OCI-LY3 (cell line): ENCODE measurements around the gene TEX29.

ENCODE experiments used
- H2AFZ ChIP-seq: fragments of 200-600, 300-600 bp; shearing (Covaris generic); 2 replicates; pipeline ENCODE4 v1.6.0; 2014; ENCODE audit warnings: antibody characterized with exemption, low read depth, low read length
- H3K27ac ChIP-seq: fragments of 200-600, 300-600 bp; sonication (generic); 2 replicates; pipeline ENCODE4 v1.5.1; 2014; ENCODE audit warnings: mild to moderate bottlenecking, low read length, moderate library complexity, mixed read lengths
- H3K27me3 ChIP-seq: fragments of 200-600, 300-600 bp; sonication (generic); 2 replicates; pipeline ENCODE4 v1.6.1; 2014; ENCODE audit warnings: low read depth, low read length, mixed read lengths
- H3K36me3 ChIP-seq: fragments of 200-600, 300-600 bp; sonication (generic); replicated peaks from 2 replicates; pipeline ENCODE3; 2014; ENCODE audit warnings: low read depth, low read length, mixed read lengths
- H3K4me1 ChIP-seq: fragments of 300-600, 200-600 bp; sonication (generic); 2 replicates; pipeline ENCODE4 v1.6.1; 2014; ENCODE audit warnings: low read length, mixed read lengths
- H3K4me2 ChIP-seq: fragments of 200-600, 300-600 bp; sonication (generic); 2 replicates; pipeline ENCODE4 v1.6.1; 2014; ENCODE audit warnings: low read length, mixed read lengths
- H3K4me3 ChIP-seq: fragments of 300-600, 200-600 bp; sonication (generic); 2 replicates; pipeline ENCODE4 v1.5.1; 2014; ENCODE audit warnings: antibody characterized with exemption, mild to moderate bottlenecking, low read length, moderate library complexity
- H3K79me2 ChIP-seq: fragments of 300-600, 200-600 bp; shearing (Covaris generic); 2 replicates; pipeline ENCODE4 v1.6.1; 2014; ENCODE audit warnings: mild to moderate bottlenecking, low read length, mixed read lengths
- H3K9ac ChIP-seq: fragments of 300-600, 200-600 bp; shearing (Covaris generic); 2 replicates; pipeline ENCODE4 v1.6.0; 2014; ENCODE audit warnings: mild to moderate bottlenecking, low read length, moderate library complexity
- H3K9me3 ChIP-seq: fragments of 200-600, 300-600 bp; shearing (Covaris generic); 2 replicates; pipeline ENCODE4 v1.6.1; 2014; ENCODE audit warnings: low read length, mixed read lengths; ENCODE audit not compliant: insufficient read depth
- H4K20me1 ChIP-seq: fragments of 200-600, 300-600 bp; sonication (generic); 2 replicates; pipeline ENCODE4 v1.6.1; 2016; ENCODE audit warnings: low read length, mixed read lengths; ENCODE audit not compliant: insufficient read depth
- EZH2phosphoT487 ChIP-seq: fragments of 200-600 bp; shearing (Covaris generic); IDR thresholded peaks from 2 replicates; pipeline ENCODE4 v1.6.1; 2018; ENCODE audit warnings: antibody characterized with exemption, mixed run types, low read depth
- TF ChIP-seq, protein P1 (sequence below): fragments of 200-600, 300-600 bp; sonication (generic); IDR thresholded peaks from 2 replicates; pipeline ENCODE4 v1.5.1; 2014; ENCODE audit warnings: antibody characterized with exemption, low read length, low read depth

Gene TEX29

DNA sequence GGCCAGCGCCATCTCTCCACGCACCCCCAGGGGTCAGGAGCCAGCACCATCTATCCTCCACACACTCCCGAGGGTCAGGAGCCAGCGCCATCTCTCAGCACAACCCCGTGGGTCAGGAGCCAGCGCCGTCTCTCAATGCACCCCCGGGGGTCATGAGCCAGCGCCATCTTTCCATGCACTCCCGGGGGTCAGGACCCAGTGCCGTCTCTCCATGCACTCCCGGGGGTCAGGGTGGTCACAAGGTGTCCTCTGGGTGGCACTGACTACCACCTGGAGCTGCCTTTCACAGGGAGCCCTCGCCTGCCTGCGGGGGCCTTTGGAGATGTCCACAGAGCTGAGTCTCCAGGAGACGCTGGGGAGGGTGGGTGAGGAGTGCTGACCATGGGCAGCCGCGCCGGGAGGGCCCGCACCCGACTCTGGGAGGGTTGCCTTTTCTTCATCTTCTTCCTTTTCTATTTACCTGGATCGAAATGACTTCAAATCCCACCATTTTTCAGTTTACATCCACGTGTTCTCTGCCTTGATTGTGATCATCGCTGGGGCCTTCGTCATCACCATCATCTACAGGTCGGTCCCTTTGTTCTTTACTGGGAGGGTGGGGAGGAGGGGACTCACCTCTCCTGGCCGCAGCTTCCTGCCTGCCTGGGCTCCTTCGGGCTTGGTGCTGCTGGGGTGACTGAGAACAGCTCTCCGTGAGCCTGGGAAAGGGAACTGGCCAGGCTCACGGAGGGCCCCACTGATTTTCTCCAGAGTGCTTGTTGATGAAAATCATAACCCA is 19.1 kb downstream of the TEX29 start:
- no peaks in the 10 kb centered on the region for H3K4me1 ChIP-seq
- no peaks in the 10 kb centered on the region for H4K20me1 ChIP-seq
- no peaks in the 10 kb centered on the region for H3K36me3 ChIP-seq
- no peaks in the 10 kb centered on the region for H3K27me3 ChIP-seq
- H3K9me3 ChIP-seq = no peaks in the 10 kb centered on the region
- H3K4me3 ChIP-seq = no peak overlapping the region
- H3K4me2 ChIP-seq = no peak overlapping the region
- H3K27ac ChIP-seq = no peak overlapping the region
- H3K9ac ChIP-seq = no peak overlapping the region
- H3K79me2 ChIP-seq = no peaks in the 10 kb centered on the region
- no peak for TF ChIP-seq EZH2phosphoT487
- TF ChIP-seq, protein P1, sequence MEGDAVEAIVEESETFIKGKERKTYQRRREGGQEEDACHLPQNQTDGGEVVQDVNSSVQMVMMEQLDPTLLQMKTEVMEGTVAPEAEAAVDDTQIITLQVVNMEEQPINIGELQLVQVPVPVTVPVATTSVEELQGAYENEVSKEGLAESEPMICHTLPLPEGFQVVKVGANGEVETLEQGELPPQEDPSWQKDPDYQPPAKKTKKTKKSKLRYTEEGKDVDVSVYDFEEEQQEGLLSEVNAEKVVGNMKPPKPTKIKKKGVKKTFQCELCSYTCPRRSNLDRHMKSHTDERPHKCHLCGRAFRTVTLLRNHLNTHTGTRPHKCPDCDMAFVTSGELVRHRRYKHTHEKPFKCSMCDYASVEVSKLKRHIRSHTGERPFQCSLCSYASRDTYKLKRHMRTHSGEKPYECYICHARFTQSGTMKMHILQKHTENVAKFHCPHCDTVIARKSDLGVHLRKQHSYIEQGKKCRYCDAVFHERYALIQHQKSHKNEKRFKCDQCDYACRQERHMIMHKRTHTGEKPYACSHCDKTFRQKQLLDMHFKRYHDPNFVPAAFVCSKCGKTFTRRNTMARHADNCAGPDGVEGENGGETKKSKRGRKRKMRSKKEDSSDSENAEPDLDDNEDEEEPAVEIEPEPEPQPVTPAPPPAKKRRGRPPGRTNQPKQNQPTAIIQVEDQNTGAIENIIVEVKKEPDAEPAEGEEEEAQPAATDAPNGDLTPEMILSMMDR = no peak
- no peak overlapping the region for H2AFZ ChIP-seq

DNA sequence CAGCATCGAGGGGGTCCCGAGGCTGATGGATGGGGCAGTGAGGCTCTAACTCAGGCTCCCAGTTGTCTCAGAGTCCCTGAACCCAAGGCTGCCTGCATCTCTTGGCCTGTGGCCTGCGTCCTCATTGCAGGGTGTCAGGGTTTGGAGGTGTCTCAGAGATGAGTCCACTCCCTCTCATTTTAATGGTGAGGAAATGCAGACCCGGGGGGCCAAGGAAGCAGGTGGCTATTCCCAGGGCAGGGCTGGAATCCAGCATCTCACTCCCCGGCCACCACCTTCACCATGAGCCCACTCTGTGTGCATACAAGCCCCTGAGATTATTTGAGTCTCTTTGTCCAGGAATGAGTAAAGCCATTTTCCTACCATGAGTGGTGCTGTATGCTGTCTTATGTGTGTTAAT is 21.4 kb downstream of the TEX29 start:
- TF ChIP-seq, protein P1 = no peak
- no peak for TF ChIP-seq EZH2phosphoT487
- Histone ChIP-seq H3K27ac (no peak overlapping the region), H3K4me3 (no peak overlapping the region), H3K4me2 (no peak overlapping the region), H3K9ac (no peak overlapping the region), H3K27me3 (no peaks in the 10 kb centered on the region), H4K20me1 (no peaks in the 10 kb centered on the region), H3K79me2 (no peaks in the 10 kb centered on the region), H3K4me1 (no peaks in the 10 kb centered on the region), H3K9me3 (no peaks in the 10 kb centered on the region), H2AFZ (no peak overlapping the region), H3K36me3 (no peaks in the 10 kb centered on the region)

DNA sequence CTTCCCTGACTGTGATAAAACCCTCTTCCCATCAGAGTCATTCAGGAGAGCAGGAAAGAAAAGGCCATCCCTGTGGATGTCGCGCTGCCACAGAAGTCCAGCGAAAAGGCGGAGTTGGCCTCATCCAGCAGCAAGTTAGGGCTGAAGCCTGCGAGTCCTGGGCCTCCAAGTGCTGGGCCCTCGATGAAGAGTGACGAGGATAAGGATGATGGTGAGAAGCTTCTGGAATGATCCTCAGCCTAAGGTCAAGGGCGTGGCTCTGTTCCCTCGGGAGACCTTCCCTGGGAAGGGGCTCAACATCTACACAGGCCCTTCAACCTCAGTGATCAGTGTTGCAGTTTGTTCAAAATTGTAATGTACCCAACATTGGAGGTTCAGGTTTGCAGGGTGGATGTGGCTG is 22.3 kb downstream of the TEX29 start:
- H3K36me3 ChIP-seq = no peaks in the 10 kb centered on the region
- no peak overlapping the region for H3K4me2 ChIP-seq
- no peak overlapping the region for H3K9ac ChIP-seq
- H3K27me3 ChIP-seq = no peaks in the 10 kb centered on the region
- H4K20me1 ChIP-seq = no peaks in the 10 kb centered on the region
- H3K9me3 ChIP-seq = no peaks in the 10 kb centered on the region
- no peak overlapping the region for H3K27ac ChIP-seq
- H3K4me3 ChIP-seq = no peak overlapping the region
- H3K4me1 ChIP-seq = no peaks in the 10 kb centered on the region
- TF ChIP-seq, protein P1 = no peak
- TF ChIP-seq EZH2phosphoT487 = no peak
- H3K79me2 ChIP-seq = no peaks in the 10 kb centered on the region
- no peak overlapping the region for H2AFZ ChIP-seq

DNA sequence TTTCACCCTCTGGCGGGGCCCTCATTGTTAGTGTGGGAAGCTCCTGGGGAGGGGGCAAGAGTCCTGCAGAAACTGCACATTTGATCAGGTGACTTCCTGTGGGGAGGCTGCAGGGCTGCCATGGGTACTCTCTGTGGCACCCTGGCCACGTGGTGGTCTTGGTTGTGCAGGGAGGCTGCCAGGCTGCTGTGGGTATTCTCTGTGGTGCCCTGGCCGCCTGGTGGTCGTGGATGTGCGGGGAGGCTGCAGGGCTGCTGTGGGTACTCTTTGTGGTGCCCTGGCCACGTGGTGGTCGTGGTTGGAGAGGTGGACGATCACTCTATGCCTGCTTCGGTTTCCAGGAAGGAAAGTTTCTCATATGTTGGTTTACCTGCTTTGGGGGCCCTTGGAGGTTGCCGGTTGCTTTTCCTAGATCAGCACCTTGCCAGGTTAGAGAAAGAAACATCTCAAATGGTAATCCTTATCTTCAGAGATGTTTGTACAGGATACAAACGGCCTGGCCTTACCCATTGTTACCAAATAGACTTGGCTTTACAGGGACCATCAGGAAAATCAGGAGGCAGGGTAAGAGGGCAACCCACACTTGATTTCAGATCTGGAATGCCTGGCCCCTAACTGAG is 22.9 kb downstream of the TEX29 start:
- Histone ChIP-seq H4K20me1 (no peaks in the 10 kb centered on the region), H3K27me3 (no peaks in the 10 kb centered on the region), H3K79me2 (no peaks in the 10 kb centered on the region), H3K9me3 (no peaks in the 10 kb centered on the region), H3K4me2 (no peak overlapping the region), H3K4me3 (no peak overlapping the region), H2AFZ (no peak overlapping the region), H3K9ac (no peak overlapping the region), H3K27ac (no peak overlapping the region), H3K36me3 (no peaks in the 10 kb centered on the region), H3K4me1 (no peaks in the 10 kb centered on the region)
- TF ChIP-seq, protein P1 = no peak
- TF ChIP-seq EZH2phosphoT487 = no peak
